ENCODE measurements around the gene TDRD9.

GRCh38 chr14:104081951-104082464, 153.8 kb downstream of the TDRD9 start:
- TF ChIP-seq POLR2AphosphoS5 (IDR thresholded peaks at IDR 0.05; ENCODE audit: low read depth, low read length) (no peak), SIN3A (IDR thresholded peaks at IDR 0.05; ENCODE audit: borderline replicate concordance, insufficient read depth, low read length) (no peak), TAF1 (IDR thresholded peaks at IDR 0.05; ENCODE audit: borderline replicate concordance, insufficient read depth, low read length) (no peak), FOXP2 (optimal IDR thresholded peaks at IDR 0.05; ENCODE audit: borderline replicate concordance, extremely low read depth, extremely low read length, insufficient read depth) (no peak)
- TF ChIP-seq, protein P1, sequence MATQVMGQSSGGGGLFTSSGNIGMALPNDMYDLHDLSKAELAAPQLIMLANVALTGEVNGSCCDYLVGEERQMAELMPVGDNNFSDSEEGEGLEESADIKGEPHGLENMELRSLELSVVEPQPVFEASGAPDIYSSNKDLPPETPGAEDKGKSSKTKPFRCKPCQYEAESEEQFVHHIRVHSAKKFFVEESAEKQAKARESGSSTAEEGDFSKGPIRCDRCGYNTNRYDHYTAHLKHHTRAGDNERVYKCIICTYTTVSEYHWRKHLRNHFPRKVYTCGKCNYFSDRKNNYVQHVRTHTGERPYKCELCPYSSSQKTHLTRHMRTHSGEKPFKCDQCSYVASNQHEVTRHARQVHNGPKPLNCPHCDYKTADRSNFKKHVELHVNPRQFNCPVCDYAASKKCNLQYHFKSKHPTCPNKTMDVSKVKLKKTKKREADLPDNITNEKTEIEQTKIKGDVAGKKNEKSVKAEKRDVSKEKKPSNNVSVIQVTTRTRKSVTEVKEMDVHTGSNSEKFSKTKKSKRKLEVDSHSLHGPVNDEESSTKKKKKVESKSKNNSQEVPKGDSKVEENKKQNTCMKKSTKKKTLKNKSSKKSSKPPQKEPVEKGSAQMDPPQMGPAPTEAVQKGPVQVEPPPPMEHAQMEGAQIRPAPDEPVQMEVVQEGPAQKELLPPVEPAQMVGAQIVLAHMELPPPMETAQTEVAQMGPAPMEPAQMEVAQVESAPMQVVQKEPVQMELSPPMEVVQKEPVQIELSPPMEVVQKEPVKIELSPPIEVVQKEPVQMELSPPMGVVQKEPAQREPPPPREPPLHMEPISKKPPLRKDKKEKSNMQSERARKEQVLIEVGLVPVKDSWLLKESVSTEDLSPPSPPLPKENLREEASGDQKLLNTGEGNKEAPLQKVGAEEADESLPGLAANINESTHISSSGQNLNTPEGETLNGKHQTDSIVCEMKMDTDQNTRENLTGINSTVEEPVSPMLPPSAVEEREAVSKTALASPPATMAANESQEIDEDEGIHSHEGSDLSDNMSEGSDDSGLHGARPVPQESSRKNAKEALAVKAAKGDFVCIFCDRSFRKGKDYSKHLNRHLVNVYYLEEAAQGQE (IDR thresholded peaks at IDR 0.05; ENCODE audit: insufficient read depth in 1 of 2, low read depth in 2 of 2, low read length in 2 of 2), result no peak
